AG08396 (cell line): ENCODE data around the gene PUSL1.

ENCODE experiments used
- DNase-seq: peaks from one replicate; pipeline ENCODE4 v3.0.0; 2012; ENCODE audit warnings: low spot score, mixed read lengths

PUSL1 gene

DNA sequence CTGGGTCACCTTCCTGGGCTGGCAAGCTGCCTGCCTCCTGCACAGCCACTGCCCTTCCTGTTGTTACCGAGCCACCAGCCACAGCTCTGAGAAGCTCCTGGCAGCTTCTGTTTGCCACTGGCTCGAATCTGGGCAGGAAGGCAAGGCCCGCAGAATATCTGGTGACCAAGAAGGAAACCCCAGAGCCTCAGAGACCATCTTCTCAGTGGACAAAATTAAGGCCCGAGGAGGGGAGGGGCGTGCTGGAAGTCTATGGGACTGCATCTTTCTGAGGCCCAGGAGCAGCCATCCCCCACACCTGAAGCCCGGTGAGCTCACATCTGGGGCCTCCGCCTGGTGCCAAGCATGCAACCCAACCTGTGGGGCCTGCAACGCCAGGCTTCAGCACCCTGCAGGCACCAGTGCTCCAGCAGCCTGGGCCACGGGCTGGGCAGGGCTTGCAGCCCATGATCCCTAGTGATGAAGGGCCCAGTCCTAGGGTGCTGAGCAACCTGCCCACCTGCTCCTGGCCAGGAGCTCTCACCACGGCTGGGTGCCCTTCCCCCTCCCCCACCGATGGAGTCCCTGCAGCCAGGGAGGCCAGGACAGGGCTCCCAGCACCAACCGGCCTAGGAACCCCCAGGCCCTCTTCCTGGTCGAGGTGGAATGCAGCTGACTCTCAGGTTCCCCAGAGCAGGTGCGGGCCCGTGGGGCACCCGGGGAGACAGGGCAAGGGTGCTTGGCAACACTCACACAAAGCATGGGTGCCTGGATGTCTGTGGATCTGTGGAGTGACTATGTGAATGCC lies 17.1 kb downstream of the PUSL1 start:
- no peak for DNase-seq

DNA sequence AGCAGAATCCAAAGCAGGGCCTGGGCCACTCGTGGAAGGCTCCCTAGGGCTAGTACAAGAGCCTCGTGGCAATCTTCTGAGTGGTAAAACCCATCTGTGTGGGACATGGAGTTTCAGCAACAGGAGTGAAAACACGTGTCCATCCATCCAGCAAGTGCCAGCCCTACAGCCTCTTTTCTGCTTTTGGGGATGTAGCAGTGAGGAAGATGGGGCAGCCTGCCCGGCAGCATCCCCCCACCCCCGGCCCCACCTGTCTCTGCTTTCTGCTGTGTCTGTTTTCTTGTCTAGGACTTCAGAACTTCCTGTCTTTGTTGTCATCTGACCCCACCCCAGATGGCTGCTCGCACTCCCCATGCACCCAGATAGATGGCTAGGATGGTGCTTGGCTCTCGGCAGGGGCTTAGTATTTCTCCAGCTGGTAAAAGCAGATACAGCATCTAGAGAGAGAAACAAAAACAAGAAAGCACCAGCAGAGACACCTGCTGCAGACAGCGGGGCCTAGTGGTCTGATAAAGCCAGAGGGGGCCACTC lies 17.7 kb downstream of the PUSL1 start:
- no peak for DNase-seq

GRCh38 chr1:1327291-1327690 lies 18.9 kb downstream of the PUSL1 start:
- no peak for DNase-seq

- DNase-seq, result no peak
These were observed 19.9 kb downstream of the PUSL1 start for GRCh38 chr1:1328254-1328653.

DNA sequence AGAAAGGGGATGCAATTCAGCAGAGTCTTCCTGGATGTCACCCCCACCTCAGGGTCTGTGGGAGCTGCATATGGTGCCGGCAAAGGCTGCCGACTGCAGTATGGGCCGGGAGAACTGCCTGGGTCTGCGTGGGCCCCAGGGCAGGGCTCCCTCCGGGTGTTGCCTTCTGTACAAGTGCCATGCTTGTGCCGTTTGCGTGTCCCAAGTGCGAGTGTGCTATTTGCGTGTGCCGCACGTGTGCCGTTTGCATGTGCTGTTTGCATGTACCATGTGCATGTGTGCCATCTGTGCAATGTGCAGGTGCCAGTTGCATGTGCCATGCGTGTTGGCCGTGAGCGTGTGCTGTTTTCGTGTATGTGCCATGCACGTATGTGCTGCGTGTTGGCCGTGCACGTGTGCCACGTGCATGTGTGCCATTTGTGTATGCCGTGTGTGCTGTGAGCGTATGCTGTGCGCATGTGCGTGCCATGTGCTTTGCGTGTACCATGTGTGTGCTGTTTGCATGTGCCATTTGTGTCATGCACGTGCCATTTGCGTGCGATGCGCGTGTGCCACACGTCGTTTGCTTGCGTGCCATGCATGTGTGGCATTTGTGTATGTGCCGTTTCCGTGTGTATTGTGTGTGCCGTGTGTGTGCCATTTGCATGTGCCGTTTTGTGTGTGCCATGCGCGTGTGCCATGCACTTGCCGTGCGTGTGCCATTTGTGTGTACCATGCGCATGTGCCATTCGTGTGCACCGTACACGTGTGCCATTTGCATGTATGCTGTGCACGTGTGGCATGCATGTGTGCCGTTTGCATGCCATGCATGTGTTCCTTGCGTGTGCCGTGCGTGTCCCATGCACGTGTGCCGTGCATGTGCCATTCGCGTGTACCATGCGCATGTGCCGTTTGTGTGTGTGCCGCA lies 21.2 kb downstream of the PUSL1 start:
- DNase-seq, result no peak

DNA sequence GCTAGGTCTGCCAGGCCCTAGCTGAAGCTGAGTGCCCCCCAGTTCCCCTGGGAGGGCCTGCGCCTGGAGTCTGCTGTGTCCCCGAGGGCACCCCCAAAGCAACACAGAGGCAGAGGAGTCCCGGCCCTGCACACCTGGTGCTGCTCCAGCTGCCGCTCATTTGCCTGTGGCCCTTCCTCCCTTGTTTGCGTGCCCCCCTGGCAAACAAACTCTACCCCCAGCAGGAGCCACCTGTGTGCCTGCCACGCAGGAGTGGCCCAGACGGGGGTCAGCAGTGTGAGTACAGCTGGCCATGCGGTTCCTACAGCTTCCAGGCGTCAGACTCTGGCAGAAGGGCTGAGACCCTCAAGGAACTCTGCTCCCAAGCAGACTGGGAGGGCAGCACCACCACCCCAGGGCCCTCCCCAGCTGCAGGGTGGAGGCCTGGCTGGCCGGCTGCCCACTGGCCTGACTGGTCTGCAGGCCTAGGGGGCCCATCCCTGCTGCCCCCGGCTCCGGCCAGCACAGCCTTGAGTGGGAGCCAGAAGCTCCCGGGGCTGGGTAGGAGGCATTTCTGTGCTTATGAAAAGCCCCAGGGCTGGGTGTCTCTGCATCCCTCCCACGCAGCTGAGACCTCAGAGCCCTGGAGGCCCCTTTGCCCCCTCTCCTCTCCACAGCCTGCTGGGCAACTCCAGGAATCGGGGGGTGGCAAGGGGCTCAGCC lies 22.1 kb downstream of the PUSL1 start:
- DNase-seq, result no peak

- no peak for DNase-seq
These were observed 22.9 kb downstream of the PUSL1 start, which contains the start of gene TAS1R3 for GRCh38 chr1:1331068-1331965. Gene TAS1R3, plus strand, starts transcription at chr1:1331280. Its CDS starts 66 bp downstream, at chr1:1331346.

DNA sequence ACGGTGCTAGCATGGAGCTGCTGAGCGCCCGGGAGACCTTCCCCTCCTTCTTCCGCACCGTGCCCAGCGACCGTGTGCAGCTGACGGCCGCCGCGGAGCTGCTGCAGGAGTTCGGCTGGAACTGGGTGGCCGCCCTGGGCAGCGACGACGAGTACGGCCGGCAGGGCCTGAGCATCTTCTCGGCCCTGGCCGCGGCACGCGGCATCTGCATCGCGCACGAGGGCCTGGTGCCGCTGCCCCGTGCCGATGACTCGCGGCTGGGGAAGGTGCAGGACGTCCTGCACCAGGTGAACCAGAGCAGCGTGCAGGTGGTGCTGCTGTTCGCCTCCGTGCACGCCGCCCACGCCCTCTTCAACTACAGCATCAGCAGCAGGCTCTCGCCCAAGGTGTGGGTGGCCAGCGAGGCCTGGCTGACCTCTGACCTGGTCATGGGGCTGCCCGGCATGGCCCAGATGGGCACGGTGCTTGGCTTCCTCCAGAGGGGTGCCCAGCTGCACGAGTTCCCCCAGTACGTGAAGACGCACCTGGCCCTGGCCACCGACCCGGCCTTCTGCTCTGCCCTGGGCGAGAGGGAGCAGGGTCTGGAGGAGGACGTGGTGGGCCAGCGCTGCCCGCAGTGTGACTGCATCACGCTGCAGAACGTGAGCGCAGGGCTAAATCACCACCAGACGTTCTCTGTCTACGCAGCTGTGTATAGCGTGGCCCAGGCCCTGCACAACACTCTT lies 23.8 kb downstream of the PUSL1 start:
- no peak for DNase-seq

DNA sequence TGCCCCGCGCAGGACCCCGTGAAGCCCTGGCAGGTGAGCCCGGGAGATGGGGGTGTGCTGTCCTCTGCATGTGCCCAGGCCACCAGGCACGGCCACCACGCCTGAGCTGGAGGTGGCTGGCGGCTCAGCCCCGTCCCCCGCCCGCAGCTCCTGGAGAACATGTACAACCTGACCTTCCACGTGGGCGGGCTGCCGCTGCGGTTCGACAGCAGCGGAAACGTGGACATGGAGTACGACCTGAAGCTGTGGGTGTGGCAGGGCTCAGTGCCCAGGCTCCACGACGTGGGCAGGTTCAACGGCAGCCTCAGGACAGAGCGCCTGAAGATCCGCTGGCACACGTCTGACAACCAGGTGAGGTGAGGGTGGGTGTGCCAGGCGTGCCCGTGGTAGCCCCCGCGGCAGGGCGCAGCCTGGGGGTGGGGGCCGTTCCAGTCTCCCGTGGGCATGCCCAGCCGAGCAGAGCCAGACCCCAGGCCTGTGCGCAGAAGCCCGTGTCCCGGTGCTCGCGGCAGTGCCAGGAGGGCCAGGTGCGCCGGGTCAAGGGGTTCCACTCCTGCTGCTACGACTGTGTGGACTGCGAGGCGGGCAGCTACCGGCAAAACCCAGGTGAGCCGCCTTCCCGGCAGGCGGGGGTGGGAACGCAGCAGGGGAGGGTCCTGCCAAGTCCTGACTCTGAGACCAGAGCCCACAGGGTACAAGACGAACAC lies 24.5 kb downstream of the PUSL1 start:
- no peak for DNase-seq

GRCh38 chr1:1333551-1334241 lies 25.3 kb downstream of the PUSL1 start:
- DNase-seq, result no peak

DNA sequence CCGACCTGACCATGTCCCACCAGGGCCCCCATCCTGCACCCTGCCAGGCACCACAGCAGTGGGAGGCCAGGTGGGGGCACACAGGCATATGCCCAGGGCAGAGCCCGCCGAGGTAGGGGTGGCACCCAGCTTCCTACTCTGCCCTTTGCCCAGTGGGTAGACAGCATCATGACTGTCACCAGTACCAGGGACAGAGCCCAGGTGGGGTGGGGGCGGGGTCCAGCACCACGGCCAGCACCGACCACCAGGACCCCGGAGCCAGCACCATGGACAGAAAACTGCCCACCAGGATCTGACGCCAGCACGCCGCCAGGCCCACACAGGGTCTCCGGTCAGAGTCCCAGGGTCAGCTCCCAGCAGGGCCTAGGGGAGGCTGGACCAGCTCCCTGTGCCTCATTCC lies 26.4 kb downstream of the PUSL1 start:
- no peak for DNase-seq

GRCh38 chr1:1335283-1335682 lies 26.9 kb downstream of the PUSL1 start:
- DNase-seq, result no peak

DNA sequence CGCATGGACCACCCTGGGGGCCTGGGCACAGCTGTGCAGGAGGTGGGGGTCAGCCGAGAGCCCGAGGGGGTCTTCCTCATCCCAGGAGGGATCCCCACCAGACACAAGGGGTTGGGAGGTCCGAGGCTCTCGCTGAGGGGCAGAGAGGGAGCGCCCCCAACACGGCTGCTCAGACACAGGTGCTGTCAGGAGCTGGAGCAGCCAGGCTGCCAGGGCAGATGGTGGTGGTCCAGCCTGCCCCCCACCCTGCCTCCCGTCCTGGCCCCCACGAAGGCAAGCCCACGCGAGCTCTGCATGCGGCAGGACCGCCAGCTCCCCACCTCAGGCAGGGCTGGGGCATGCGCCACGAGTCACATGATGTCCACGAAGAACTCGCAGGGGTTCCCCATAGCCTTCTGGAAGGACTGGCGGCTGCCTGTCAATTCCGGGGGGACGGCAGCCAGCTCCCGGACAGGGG lies 27.4 kb downstream of the PUSL1 start:
- DNase-seq, result no peak

GRCh38 chr1:1336446-1336845 lies 28.0 kb downstream of the PUSL1 start:
- no peak for DNase-seq

DNA sequence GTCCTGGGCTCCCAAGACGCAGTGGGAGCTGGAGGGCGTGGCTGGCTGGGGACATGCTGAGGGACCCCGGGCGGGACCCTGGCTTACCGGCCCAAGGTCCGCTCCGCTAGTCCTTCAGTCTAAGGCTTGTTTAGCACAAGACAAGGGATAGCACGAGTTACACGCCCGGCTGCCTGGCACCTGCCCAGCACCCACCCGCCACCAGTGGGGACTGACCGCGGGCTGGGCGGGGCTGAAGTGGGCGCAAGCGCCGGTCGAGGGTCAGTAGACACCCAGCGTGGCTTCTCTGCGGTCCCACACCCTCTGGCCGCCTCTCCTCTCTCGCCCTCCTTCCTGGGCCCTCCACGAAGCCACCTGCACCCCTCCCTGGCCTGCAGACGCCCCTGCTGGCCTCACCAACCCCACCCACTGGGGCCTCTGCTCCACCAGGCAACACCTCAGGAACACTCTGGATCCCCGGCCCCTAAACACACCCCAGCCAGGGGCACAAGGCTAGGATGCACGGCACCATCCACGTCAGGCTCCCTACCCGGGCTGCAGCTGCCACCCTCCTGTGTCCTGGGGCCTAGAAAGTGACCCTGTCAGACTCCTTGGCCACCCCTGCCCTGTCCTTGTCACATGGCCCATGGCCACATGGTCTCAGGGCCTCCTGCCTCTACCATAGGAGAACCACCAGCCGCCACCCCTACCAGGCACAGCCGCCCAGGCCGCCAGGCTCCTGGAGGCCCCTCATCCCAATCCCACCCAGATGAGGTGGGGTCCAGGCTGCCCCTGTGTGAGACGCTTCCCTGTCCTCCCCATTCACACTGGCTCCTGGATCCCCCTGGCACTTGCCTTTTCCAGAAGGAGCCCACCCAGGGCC lies 28.8 kb downstream of the PUSL1 start:
- no peak for DNase-seq

DNA sequence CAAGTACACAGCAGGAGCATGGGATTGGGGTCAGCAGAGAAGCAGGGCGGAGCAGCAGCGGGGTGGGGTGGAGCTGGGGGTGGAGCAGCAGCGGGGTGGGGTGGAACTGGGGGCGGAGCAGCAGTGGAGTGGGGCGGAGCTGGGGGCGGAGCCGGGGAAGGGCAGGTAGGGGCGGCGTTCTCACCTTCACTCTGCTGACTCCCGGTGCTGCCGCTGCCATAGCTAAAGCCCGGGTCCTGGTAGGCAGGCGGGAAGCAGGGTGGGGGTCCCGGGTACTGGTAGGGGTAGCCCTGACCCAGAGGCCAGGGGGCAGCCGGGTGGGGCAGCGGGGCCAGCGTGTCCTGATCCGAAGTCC lies 29.4 kb downstream of the PUSL1 start:
- no peak for DNase-seq

- DNase-seq, result no peak
These were observed 29.9 kb downstream of the PUSL1 start for GRCh38 chr1:1338278-1338677.

GRCh38 chr1:1340185-1340584 lies 31.8 kb downstream of the PUSL1 start:
- no peak for DNase-seq
